ENCODE data around the gene FSTL4. TPM values are rescaled to one million over a fixed set of nuclear protein-coding genes. Genes with fewer than 3 reads are reported as not detected.

The FSTL4 gene
- total RNA-seq = 10 to 100 TPM in 1 of 2 donors, 1 to 10 TPM in 1; 4.5 to 10.1 TPM

DNA sequence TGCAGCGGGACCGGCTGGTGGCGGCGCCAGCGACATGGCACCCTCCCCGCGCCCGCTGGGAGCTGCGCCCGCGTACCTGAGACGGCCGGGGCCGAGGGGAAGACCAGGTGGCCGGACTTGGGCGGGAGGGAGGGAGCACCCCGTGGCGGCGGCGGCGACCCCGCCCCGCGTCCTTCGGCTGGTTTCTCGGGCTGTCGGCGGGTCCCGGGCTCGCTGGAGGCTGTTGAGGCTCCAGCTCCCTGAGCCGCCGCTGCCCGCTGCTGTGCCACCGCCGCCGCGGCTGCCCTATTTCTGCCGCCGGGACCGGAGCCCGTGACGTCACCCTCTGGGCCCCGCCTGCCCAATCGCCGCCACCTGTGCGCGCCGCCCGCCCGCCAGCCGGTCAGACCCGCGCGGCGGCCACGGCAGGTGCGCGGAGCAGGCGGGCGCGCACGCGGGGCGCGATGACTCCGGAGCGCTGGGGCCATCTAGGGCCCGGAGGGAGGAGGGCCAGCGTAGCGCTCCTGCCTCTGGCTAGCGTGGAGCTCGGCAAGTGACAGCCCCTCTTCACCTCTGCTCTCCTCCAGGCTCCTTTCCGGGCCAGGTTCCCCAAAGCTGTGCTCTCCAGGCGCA is at the start of gene FSTL4:
FSTL4 (minus strand) TSS at position 293 of the 612 bp plus-strand sequence.
- intact Hi-C loops (cut with DNase I) = loop anchor here (5.0 kb wide), 1 partner anchor 190 kb away; no protein-coding TSS in a partner anchor
- WGBS = 2% methylated on average over 63 of the region's 74 CpGs
- TF ChIP-seq, protein P1, sequence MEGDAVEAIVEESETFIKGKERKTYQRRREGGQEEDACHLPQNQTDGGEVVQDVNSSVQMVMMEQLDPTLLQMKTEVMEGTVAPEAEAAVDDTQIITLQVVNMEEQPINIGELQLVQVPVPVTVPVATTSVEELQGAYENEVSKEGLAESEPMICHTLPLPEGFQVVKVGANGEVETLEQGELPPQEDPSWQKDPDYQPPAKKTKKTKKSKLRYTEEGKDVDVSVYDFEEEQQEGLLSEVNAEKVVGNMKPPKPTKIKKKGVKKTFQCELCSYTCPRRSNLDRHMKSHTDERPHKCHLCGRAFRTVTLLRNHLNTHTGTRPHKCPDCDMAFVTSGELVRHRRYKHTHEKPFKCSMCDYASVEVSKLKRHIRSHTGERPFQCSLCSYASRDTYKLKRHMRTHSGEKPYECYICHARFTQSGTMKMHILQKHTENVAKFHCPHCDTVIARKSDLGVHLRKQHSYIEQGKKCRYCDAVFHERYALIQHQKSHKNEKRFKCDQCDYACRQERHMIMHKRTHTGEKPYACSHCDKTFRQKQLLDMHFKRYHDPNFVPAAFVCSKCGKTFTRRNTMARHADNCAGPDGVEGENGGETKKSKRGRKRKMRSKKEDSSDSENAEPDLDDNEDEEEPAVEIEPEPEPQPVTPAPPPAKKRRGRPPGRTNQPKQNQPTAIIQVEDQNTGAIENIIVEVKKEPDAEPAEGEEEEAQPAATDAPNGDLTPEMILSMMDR (IDR thresholded peaks at IDR 0.05) = peak in 1 of 4 experiments; percentile 17
- TF ChIP-seq POLR2A (IDR thresholded peaks at IDR 0.05) = no peak
- no peaks in the 10 kb centered on the region for H3K36me3 ChIP-seq
- H3K4me3 ChIP-seq = peak within 1 kb of the TSS; percentile 27 to 37
- DNase-seq (ENCODE audit: low spot score) = peak; percentile 53
- H3K27me3 ChIP-seq (replicated peaks; ENCODE audit: insufficient read depth) = no peaks in the 10 kb centered on the region
- H3K27ac ChIP-seq = no peak within 1 kb of the TSS
- no peaks in the 10 kb centered on the region for H3K9me3 ChIP-seq
- H3K4me1 ChIP-seq (replicated peaks) = peaks cover 10% of the 10 kb centered on the region

DNA sequence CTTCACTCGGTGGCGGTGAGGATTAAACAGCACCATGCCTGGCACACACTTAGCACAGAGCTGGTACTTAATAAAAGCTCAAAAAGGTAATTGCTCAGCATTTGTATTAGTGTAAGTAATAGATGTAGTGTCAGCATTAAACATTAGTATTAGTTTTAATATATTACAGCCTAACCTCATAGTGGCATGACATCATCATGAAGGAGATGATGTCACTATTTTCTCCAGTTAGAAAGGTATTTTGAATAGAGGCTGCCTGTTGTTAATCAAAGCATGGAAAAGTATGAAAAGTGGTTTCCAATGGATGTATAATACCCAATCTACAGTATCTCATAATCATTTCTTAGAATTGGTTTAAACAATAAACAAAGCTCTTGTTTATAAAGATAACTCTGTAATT is 49.0 kb upstream of the FSTL4 start:
- H3K4me1 ChIP-seq (replicated peaks) = no peaks in the 10 kb centered on the region
- no peaks in the 10 kb centered on the region for H3K9me3 ChIP-seq
- no peaks in the 10 kb centered on the region for H3K27me3 ChIP-seq (replicated peaks; ENCODE audit: insufficient read depth)
- H3K36me3 ChIP-seq = no peaks in the 10 kb centered on the region
- no peak for TF ChIP-seq POLR2AphosphoS5 (IDR thresholded peaks at IDR 0.05)
- no peak for TF ChIP-seq POLR2A (IDR thresholded peaks at IDR 0.05)
- TF ChIP-seq, protein P1 (IDR thresholded peaks at IDR 0.05) = no peak
- H3K27ac ChIP-seq = no peak overlapping the region
- WGBS = 97% methylated on average over 2 of the region's 2 CpGs
- DNase-seq (ENCODE audit: low spot score) = no peak
- intact Hi-C loops (cut with DNase I) = no loop called here
- H3K4me3 ChIP-seq = no peak overlapping the region

DNA sequence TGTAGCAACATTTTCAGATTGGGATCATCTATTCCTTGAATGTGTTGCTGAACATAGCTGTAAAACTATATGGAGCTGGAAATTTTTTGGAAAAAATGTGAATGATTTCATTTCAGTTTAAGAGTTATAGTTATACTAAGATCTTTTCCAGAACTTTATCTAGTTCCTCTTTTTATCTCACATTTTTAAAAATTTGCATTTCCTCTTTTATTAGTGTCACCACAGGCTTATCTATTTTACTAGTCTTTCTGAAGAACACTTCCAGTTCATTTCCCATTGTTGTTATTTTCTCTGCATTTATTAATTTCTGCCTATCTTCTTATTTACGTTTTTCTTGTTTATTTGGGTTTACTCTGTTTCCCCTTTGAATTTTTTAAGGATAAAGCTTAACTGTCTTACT is 46.0 kb upstream of the FSTL4 start:
- no peak overlapping the region for H3K27ac ChIP-seq
- TF ChIP-seq POLR2A (IDR thresholded peaks at IDR 0.05) (no peak), POLR2AphosphoS5 (IDR thresholded peaks at IDR 0.05) (no peak)
- TF ChIP-seq, protein P1 (IDR thresholded peaks at IDR 0.05) = no peak
- H3K36me3 ChIP-seq = no peaks in the 10 kb centered on the region
- 65% methylated on average over 1 of the region's 1 CpG for WGBS
- H3K27me3 ChIP-seq (replicated peaks; ENCODE audit: insufficient read depth) = no peaks in the 10 kb centered on the region
- intact Hi-C loops (cut with DNase I) = no loop called here
- DNase-seq (ENCODE audit: low spot score) = no peak
- H3K9me3 ChIP-seq = no peaks in the 10 kb centered on the region
- H3K4me3 ChIP-seq = no peak overlapping the region
- no peaks in the 10 kb centered on the region for H3K4me1 ChIP-seq (replicated peaks)

DNA sequence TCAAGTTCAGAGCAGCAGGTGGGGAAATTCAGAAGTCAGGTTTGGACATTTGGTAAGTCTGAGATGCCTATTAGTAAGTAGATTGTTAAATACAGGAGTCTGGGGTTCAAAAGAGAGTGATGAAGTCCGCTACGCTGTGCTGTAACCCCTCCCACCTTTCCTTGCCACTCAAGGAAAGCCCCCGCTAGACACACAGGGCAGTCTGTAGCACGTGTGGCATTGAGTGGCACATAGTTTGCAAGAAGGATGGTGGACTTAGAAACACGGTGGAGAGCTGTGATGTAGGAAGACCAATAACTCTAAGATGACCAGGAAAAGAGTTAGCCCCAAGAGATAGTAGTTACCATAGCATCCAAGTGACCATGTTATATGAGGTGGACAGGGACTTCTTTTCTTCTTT is 44.7 kb upstream of the FSTL4 start:
- Histone ChIP-seq H3K27me3 (replicated peaks; ENCODE audit: insufficient read depth) (no peaks in the 10 kb centered on the region), H3K4me3 (no peak overlapping the region), H3K9me3 (no peaks in the 10 kb centered on the region), H3K27ac (no peak overlapping the region), H3K4me1 (replicated peaks) (no peaks in the 10 kb centered on the region), H3K36me3 (no peaks in the 10 kb centered on the region)
- 93% methylated on average over 5 of the region's 5 CpGs for WGBS
- no peak for DNase-seq (ENCODE audit: low spot score)
- intact Hi-C loops (cut with DNase I) = no loop called here
- TF ChIP-seq, protein P1 (IDR thresholded peaks at IDR 0.05) = no peak
- no peak for TF ChIP-seq POLR2A (IDR thresholded peaks at IDR 0.05)
- no peak for TF ChIP-seq POLR2AphosphoS5 (IDR thresholded peaks at IDR 0.05)

DNA sequence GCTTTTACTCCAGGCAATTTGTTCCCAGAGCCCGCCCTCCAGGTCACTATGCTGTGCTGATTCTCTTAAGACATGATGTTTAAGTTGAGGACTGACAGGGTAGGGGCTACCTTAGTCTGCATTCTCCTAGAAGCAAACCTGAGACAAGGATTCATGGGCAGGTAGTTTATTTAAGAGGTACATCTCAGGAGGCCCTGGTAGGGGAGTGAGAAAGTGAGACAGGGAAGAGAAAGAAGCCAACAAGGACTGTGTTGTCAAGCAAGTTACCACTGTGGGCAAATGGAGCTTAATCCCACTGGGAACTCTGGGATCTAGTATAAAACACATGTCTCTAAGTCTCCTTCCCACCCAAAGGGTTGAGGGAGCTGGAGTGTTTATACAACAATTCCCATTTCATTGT is 43.6 kb upstream of the FSTL4 start:
- Histone ChIP-seq H3K36me3 (no peaks in the 10 kb centered on the region), H3K4me1 (replicated peaks) (no peaks in the 10 kb centered on the region), H3K27ac (no peak overlapping the region), H3K4me3 (no peak overlapping the region), H3K9me3 (no peaks in the 10 kb centered on the region), H3K27me3 (replicated peaks; ENCODE audit: insufficient read depth) (no peaks in the 10 kb centered on the region)
- TF ChIP-seq POLR2A (IDR thresholded peaks at IDR 0.05) = no peak
- TF ChIP-seq, protein P1 (IDR thresholded peaks at IDR 0.05) = no peak
- no peak for TF ChIP-seq POLR2AphosphoS5 (IDR thresholded peaks at IDR 0.05)
- intact Hi-C loops (cut with DNase I) = no loop called here
- 88% methylated on average over 1 of the region's 1 CpG for WGBS
- DNase-seq (ENCODE audit: low spot score) = no peak

All from prostate gland (tissue), 2 donors.